ENCODE results near the gene STK25.

GRCh38 chr2:241461693-241462677 is 46.4 kb downstream of the STK25 start:
- TF ChIP-seq CTCF (conservative IDR thresholded peaks at IDR 0.05 in 1 of 2, IDR thresholded peaks at IDR 0.05 in 1 of 2; ENCODE audit: extremely low read depth in 1 of 2, insufficient read depth in 1 of 2, low read depth in 1 of 2, low read length in 2 of 2) (no peak), EZH2 (IDR thresholded peaks at IDR 0.05; ENCODE audit: borderline replicate concordance, low read length) (no peak)

Data from mammary epithelial cell (primary cell).